Neuronal stem cell (in vitro differentiated cells): Measurements from ENCODE around the gene RANBP1.

Source experiments
- DNase-seq: peaks from one replicate; pipeline ENCODE4 v3.0.0-alpha.2; 2013; ENCODE audit warnings: low spot score
- H2AFZ ChIP-seq: one replicate; pipeline ENCODE4 v1.6.1; 2013; ENCODE audit warnings: mild to moderate bottlenecking, low read length, inconsistent platforms
- H2AK5ac ChIP-seq: 2 replicates; pipeline ENCODE4 v1.6.1; 2013; ENCODE audit warnings: low read depth, mild to moderate bottlenecking, inconsistent platforms, low read length, moderate library complexity, mixed read lengths
- H2BK120ac ChIP-seq: 2 replicates; pipeline ENCODE4 v1.6.1; 2013; ENCODE audit warnings: low read depth, mild to moderate bottlenecking, inconsistent platforms, low read length, moderate library complexity, mixed read lengths
- H2BK12ac ChIP-seq: one replicate; pipeline ENCODE4 v1.6.1; 2013; ENCODE audit warnings: low read length, inconsistent platforms
- H2BK15ac ChIP-seq: 2 replicates; pipeline ENCODE4 v1.6.1; 2013; ENCODE audit warnings: mild to moderate bottlenecking, low read length, inconsistent platforms, mixed read lengths
- H2BK5ac ChIP-seq: one replicate; pipeline ENCODE4 v1.6.1; 2013; ENCODE audit warnings: inconsistent platforms, mild to moderate bottlenecking, low read length, moderate library complexity
- H3K14ac ChIP-seq: one replicate; pipeline ENCODE4 v1.6.1; 2013; ENCODE audit warnings: low read length, inconsistent platforms
- H3K18ac ChIP-seq: 2 replicates; pipeline ENCODE4 v1.6.1; 2013; ENCODE audit warnings: low read length, inconsistent platforms
- H3K23ac ChIP-seq: 2 replicates; pipeline ENCODE4 v1.6.1; 2013; ENCODE audit warnings: low read depth, mild to moderate bottlenecking, mixed read lengths, low read length, inconsistent platforms; ENCODE audit not compliant: poor library complexity
- H3K27ac ChIP-seq: replicated peaks from 3 replicates; pipeline ENCODE4 v1.5.1; 2013; ENCODE audit warnings: low read length, inconsistent platforms
- H3K27me3 ChIP-seq, 3 experiments: 2 replicates each; pipeline ENCODE4 v1.6.1; 2013; ENCODE audit warnings: low read length in 3 of 3, mild to moderate bottlenecking in 2 of 3, inconsistent platforms in 1 of 3, low read depth in 1 of 3, mixed read lengths in 1 of 3, moderate library complexity in 1 of 3; ENCODE audit not compliant: control insufficient read depth in 3 of 3, insufficient read depth in 3 of 3
- H3K36me3 ChIP-seq, 2 donors: replicated peaks in 1 of 2; 2 replicates each; pipeline ENCODE4 v1.6.1; 2013; ENCODE audit warnings: low read length in 2 of 2; ENCODE audit not compliant: control insufficient read depth in 2 of 2, insufficient read depth in 2 of 2
- H3K4ac ChIP-seq: 2 replicates; pipeline ENCODE4 v1.6.1; 2013; ENCODE audit warnings: inconsistent platforms, mild to moderate bottlenecking, low read length, moderate library complexity
- H3K4me1 ChIP-seq, 2 donors: 1 replicate in 1 of 2; 2 replicates in 1 of 2; pipeline ENCODE4 v1.6.1; 2013; ENCODE audit warnings: low read length in 2 of 2, low read depth in 1 of 2; ENCODE audit not compliant: control insufficient read depth in 2 of 2, insufficient read depth in 1 of 2
- H3K4me2 ChIP-seq: one replicate; pipeline ENCODE4 v1.6.1; 2013; ENCODE audit warnings: mild to moderate bottlenecking, low read length, inconsistent platforms; ENCODE audit not compliant: insufficient read depth, poor library complexity, severe bottlenecking
- H3K4me3 ChIP-seq, 2 donors: 2 replicates each; pipeline ENCODE4 v1.5.1; 2013; ENCODE audit warnings: low read length in 2 of 2, mild to moderate bottlenecking in 2 of 2, inconsistent platforms in 1 of 2, moderate library complexity in 1 of 2
- H3K79me1 ChIP-seq: one replicate; pipeline ENCODE4 v1.6.1; 2013; ENCODE audit warnings: low read depth, mild to moderate bottlenecking, inconsistent platforms, low read length, moderate library complexity
- H3K9ac ChIP-seq: one replicate; pipeline ENCODE4 v1.6.1; 2013; ENCODE audit warnings: mild to moderate bottlenecking, low read depth, low read length, inconsistent platforms; ENCODE audit not compliant: poor library complexity
- H3K9me3 ChIP-seq, 2 donors: replicated peaks in 1 of 2; 2 replicates each; pipeline versions ENCODE3 to v1.6.1; 2013; ENCODE audit warnings: low read length in 2 of 2, mild to moderate bottlenecking in 2 of 2, inconsistent platforms in 1 of 2, low read depth in 1 of 2, mixed read lengths in 1 of 2, moderate library complexity in 1 of 2; ENCODE audit not compliant: control insufficient read depth in 2 of 2, insufficient read depth in 1 of 2
- H4K8ac ChIP-seq: one replicate; pipeline ENCODE4 v1.6.1; 2013; ENCODE audit warnings: low read depth, mild to moderate bottlenecking, inconsistent platforms, low read length, moderate library complexity
- H4K91ac ChIP-seq: one replicate; pipeline ENCODE4 v1.6.1; 2013; ENCODE audit warnings: low read length, low read depth, mild to moderate bottlenecking, inconsistent platforms; ENCODE audit not compliant: poor library complexity
- WGBS, 2 donors: extraction: QIAGEN DNeasy Blood & Tissue Kit; methylation state at CpG; one replicate each; pipeline ENCODE4 v1.1.7; 2013; ENCODE audit warnings: missing lambda C conversion rate in 2 of 2, mixed read lengths in 1 of 2; ENCODE audit not compliant: insufficient read length in 2 of 2, insufficient replicate concordance in 1 of 2; ENCODE audit errors: extremely low coverage in 2 of 2; 5-methylcytosine and 5-hydroxymethylcytosine counted together

Gene RANBP1

GRCh38 chr22:20174785-20175596, 59.1 kb downstream of the RANBP1 start:
- Histone ChIP-seq H2BK15ac (peak overlapping the region; percentile 8), H3K79me1 (no peaks in the 10 kb centered on the region), H3K4me3 (no peak overlapping the region), H2BK12ac (peak overlapping the region; percentile 16), H4K91ac (no peak overlapping the region), H3K9me3 (no peaks in the 10 kb centered on the region), H3K4ac (no peak overlapping the region), H4K8ac (no peak overlapping the region), H3K4me2 (no peak overlapping the region), H3K4me1 (peaks cover 0 to 5% of the 10 kb centered on the region in 2 donors), H2BK120ac (peak overlapping the region; percentile 67), H3K9ac (no peak overlapping the region), H3K18ac (peak overlapping the region; percentile 71), H2AFZ (no peak overlapping the region), H3K14ac (no peak overlapping the region), H3K36me3 (no peaks in the 10 kb centered on the region), H2BK5ac (no peak overlapping the region), H3K27ac (no peak overlapping the region), H2AK5ac (peak overlapping the region; percentile 89), H3K23ac (peak overlapping the region; percentile 44), H3K27me3 (peaks cover 0 to 65% (median 0%) of the 10 kb centered on the region in 3 experiments)
- no CpG with 5 or more reads among the region's 19 CpGs for WGBS, 2 donors
- no peak for DNase-seq

DNA sequence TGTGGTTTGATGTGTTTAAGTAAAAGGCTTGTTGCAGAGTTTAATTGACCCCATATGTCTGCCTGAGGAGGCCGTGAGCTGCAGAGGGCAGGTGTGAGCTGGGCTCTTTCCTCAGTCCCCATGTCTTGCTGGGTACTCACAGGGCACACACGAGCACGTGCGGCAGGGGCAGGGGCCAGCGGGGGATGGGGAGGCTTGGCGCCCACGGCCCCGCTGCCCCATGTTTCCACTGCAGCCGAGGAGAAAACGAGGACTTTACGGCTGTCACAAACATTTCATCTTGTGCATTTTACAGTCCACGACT, 59.6 kb downstream of the RANBP1 start:
- Histone ChIP-seq H2BK15ac (no peak overlapping the region), H3K18ac (peak overlapping the region; percentile 17), H3K14ac (no peak overlapping the region), H3K27me3 (peaks cover 0 to 65% (median 0%) of the 10 kb centered on the region in 3 experiments), H3K4me3 (no peak overlapping the region), H2AK5ac (peak overlapping the region; percentile 89), H3K79me1 (no peaks in the 10 kb centered on the region), H2AFZ (no peak overlapping the region), H4K8ac (no peak overlapping the region), H3K23ac (no peak overlapping the region), H3K4me1 (peaks cover 0 to 5% of the 10 kb centered on the region in 2 donors), H2BK5ac (no peak overlapping the region), H2BK12ac (no peak overlapping the region), H3K4ac (no peak overlapping the region), H3K9me3 (no peaks in the 10 kb centered on the region), H2BK120ac (no peak overlapping the region), H3K4me2 (no peak overlapping the region), H3K36me3 (no peaks in the 10 kb centered on the region), H3K9ac (no peak overlapping the region), H4K91ac (no peak overlapping the region), H3K27ac (no peak overlapping the region)
- no peak for DNase-seq
- WGBS, 2 donors, result no CpG with 5 or more reads among the region's 12 CpGs

- Histone ChIP-seq H3K18ac (no peak overlapping the region), H2BK5ac (no peak overlapping the region), H2AK5ac (no peak overlapping the region), H3K4me2 (no peak overlapping the region), H2AFZ (no peak overlapping the region), H3K23ac (no peak overlapping the region), H2BK15ac (no peak overlapping the region), H3K27me3 (peaks cover 0 to 67% (median 0%) of the 10 kb centered on the region in 3 experiments), H4K8ac (no peak overlapping the region), H3K9ac (no peak overlapping the region), H3K27ac (no peak overlapping the region), H3K4me1 (peaks cover 0 to 5% of the 10 kb centered on the region in 2 donors), H3K9me3 (no peaks in the 10 kb centered on the region), H3K14ac (peak overlapping the region; percentile 78), H2BK12ac (no peak overlapping the region), H3K36me3 (no peaks in the 10 kb centered on the region), H3K4ac (no peak overlapping the region), H4K91ac (no peak overlapping the region), H2BK120ac (no peak overlapping the region), H3K4me3 (peak overlapping the region in 1 of 2 donors; percentile 32), H3K79me1 (no peaks in the 10 kb centered on the region)
- WGBS, 2 donors, result no CpG with 5 or more reads among the region's 17 CpGs
- DNase-seq, result no peak
These were observed 60.6 kb downstream of the RANBP1 start for GRCh38 chr22:20176421-20177085.
